T-helper 2 cell treated with Interferon-gamma antibody and Interleukin-4, amounts not matched to agents 100 ng/mL and 5 ng/mL, for 36 hours (primary cell): ENCODE results near the gene SLC2A11. TPM values are rescaled to one million over a fixed set of nuclear protein-coding genes. Genes with fewer than 3 reads are reported as not detected.

ENCODE experiments used
- intact Hi-C: fragments of 100-400 bp; cut with micrococcal nuclease; formaldehyde crosslinking; loops from one replicate; pipeline ENCODE4 v1.15.1; 2023
- total RNA-seq: library from RNA; stranded (reverse); gene quantifications from 2 replicates; pipeline ENCODE4 v1.2.3, GENCODE V29; 2022

The SLC2A11 gene
- total RNA-seq, 1 donor from 2014 or later, result 7.3 TPM

DNA sequence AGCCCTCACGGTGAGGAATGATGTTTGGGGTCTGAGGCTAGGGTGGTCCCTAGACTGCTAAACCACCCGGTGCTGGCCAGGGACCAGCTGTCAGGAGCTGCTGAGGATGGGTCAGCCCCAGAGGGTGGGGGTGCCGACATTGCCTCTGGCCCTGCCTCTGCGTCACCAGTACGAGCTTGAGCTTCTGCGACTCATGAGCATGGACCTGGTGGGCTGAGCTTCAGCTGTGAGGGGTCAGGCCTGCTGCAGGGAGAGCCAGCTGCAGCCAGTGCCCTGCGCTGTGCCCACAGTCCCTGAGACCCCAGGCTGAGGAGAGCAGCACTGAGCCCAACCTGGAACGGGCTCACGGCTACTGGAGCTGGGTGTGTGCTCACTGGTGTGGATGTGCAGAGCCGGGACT, 25.9 kb upstream of the SLC2A11 start:
- intact Hi-C loops, result no loop called here

DNA sequence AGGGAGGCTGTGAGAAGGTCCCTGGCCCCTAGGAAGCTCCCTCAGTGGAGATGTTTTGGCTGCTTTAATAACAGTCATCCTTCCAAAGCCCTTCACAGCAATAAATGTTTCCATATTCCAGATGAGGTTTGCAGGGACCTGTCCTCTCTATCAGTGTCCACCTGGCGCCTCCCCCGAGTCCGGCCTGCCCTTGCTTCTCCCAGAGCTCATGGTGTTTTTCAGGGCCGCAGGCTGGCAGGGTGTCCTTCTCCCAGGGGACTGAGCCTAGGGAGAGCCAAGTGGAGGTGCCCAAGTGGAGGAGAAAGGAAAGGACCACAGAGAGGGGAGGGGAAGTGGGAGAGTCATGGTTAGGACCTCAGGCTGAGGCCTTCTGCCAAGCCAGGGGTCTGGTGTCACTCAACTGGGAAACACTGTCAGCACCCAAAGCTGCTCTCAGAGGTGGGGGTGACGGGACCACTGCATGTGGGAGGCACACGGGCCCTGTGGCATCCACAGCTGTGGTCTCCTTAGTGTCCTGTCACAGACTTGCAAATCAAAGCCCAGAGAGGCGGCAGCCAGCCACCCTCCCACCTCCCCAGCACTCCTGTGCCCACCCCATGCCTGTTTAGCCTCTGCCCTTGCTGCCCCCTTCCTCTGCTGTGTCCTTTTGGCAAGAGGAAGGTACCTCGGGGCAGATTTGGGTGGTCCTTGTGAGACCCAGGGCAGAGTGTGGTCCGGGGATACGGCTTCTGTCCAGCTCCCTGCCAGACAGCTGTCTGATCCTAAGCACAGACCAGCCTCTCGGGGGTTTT, 25.3 kb upstream of the SLC2A11 start:
- intact Hi-C loops, result no loop called here

DNA sequence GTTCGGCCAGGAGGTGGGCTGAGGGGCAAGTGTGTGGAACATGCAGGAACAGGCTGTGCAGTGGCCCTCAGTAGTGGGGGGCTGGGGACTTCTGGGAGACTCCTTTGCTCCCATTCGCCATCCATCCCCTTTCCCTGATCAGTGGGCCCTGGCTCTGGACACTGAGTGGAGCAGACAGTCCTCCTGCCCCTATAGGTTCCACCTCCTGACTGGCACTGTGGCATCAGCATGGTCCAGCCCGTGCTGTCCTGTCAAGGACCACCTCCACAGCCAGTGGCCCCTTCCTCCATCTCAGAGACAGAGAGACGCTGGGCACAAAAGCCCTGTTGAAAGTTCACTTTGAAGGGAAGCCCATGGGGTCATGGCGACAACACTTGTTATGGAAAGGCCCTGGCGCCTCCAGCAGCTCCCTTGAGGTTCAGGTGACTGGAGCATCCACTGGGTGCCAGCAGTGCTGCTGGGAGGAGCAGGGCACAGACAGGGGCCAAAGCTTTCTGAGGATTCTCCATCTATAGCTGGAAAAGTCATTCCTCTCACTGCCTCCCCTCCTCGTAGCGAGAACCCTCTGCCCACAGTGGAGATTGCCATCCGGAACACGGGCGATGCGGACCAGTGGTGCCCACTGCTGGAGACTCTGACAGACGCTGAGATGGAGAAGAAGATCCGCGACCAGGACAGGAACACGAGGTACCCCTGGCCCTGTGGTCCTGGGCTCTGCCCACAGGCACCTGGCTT, 24.5 kb upstream of the SLC2A11 start:
- intact Hi-C loops, result no loop called here

DNA sequence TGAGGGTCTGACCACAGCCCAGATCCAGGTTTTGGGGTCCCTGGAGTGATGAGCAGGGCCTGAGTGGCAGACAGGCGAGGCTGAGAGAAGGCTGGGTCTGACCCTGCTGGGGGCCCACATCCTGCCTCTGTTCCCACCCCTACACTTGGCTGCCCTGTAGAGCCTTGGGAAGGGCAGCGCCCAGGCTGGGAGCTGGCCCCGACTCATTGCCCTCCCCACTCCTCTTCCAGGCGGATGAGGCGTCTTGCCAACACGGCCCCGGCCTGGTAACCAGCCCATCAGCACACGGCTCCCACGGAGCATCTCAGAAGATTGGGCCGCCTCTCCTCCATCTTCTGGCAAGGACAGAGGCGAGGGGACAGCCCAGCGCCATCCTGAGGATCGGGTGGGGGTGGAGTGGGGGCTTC, 23.8 kb upstream of the SLC2A11 start:
- intact Hi-C loops, result no loop called here

DNA sequence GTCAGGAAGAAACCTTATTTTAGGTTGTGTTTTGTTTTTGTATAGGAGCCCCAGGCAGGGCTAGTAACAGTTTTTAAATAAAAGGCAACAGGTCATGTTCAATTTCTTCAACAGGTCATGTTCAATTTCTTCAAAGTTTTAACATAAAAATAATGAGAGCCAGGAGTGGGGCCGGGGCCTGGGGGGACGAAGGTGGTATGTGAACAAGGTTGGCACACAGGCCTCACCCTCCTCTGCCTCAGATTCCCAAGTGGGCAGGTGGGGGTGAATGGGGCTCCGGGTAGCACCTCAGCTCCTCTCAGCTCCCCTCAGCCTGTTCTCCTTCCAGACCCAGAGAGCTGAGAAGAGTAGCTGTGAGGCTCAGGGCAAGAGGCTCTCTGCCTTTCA, 23.3 kb upstream of the SLC2A11 start:
- intact Hi-C loops, result no loop called here

DNA sequence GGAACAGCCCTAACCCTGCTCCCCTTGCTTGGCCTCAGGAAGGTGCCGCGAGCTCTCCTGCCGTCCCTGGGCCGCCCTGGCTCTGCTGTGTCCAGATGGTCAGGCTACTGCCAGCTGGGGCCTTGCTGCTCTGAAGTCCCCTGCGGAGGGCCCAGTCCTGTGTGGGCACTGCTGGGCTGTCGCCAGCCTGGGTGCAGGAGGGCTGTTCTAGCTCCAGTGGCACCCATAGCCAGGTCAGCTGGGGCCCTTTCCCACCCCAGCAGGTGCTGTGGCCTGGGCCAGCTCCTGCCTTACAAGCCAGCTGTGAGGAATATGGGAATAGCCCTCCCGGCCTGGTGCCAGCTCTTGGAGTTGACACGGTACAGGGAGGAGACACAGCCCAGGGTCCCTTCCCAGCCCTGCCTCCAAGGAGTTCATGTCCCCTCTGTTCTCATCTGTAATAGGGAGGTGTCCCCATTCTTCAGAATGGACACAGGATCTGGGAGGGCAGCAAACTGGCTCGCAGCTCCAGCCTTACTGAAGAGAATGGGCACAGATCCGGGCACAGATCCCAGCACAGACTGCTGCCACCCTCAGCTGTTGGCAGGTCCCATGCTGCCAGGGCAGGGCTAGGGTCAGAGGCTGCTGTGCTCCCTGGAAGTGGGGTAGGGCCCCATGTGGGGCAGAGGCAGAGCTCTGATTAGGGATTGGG, 22.7 kb upstream of the SLC2A11 start:
- intact Hi-C loops, result no loop called here

DNA sequence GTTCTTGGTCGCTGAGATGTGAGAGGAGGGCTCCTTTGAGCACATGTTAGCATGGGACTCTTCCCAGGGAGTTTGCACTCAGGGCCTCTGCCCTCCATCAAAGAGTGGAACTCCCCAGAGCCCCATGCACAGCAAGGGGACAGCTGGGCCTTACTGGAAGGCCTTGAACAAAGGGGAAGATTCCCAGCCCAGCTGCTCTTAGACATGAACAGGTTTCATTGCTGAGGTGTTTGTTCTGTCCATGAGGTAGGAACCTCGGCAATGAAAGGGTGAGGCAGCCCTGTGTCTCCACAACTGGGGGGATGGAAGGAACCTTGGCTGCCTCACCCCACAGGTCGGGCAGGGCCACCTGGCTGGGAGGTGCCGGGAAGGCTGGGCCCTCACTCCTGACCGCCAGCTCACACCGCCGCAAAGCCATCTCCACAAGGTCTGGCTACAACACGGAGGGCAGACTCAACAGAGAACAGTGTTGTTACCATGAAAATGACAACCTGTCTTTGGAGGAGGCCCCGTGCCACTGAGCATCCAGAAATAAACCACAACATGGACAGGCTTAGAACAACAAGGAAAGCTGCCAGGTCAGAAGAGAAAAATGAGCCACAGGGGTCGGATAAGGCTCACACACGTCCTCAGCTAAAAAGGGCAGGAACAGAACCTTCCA, 22.1 kb upstream of the SLC2A11 start:
- intact Hi-C loops, result no loop called here

DNA sequence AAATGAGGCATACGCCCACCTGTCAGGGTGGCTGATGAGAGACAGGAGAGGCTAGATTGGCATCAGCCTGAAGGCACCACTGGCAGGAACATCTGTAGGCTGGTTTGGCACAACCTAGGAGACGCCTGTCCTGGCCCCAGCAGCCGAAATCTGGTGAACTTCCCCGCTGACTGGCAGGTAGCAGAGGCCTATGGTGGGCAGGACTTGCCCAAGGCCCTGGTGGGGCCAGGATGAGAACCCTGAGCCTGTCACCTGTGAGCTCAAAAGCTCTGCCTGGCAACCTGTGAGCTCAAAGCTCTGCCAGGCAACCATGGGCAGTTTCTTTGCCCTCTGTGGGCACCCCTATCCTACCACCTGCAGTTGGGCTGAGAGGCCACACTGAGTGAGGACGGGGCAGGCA, 21.4 kb upstream of the SLC2A11 start:
- intact Hi-C loops, result no loop called here

DNA sequence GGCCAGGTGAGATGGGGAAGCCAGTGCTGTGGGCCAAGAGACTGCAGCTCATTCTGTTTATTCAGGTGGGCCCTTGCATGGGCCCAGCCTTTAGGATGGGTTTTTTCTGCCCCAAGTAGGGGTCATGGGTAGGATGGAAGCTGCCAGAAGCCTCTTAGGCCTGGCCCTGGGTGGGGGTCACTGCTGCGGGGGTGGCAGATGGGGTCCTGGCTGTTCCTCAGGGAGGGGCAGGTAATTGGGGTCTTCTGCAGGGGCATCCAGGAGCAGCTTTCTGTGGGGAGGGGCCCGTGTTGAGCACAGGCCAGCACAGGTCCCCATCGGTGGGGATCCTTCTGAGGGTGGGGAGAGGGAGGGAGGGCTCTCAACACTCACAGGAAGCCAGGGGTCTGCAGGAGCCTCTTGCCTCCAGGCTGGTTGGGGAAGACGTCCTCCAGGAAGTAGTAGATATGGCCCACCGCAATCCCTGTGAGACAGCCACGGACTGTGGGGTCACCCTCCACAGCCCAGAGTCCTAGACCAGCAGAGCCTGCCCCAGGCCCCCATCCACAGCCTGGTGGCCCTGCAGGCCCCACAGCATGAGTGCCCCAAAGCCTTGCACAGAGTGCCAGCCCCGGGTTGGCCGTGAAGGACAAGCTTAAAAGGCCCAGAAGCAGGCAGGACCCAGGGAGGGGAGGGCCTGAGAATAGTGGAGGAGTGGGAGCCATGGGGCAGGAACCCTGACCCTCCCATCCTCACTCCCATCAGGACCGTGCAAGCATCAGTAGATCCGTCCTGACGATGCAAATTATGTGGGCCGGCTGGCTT, 20.8 kb upstream of the SLC2A11 start:
- intact Hi-C loops, result no loop called here

DNA sequence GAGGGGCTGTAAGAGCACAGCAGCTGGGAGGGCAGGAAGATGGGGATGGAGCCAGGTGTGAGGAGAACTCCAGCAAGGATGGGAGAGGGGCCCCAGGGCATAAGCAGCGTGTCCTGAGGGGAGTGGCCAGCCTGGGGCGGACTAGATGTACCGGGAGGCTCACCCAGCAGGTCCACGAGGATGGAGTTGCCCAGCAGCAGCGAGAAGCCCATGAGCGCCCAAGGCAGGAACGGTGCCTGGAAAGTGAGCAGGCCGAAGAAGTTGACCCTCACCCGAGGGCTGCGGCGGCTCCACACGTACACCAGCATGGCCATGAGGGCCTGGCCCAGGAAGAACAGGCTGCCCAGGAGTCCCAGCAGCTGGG, 20.2 kb upstream of the SLC2A11 start:
- intact Hi-C loops, result no loop called here

DNA sequence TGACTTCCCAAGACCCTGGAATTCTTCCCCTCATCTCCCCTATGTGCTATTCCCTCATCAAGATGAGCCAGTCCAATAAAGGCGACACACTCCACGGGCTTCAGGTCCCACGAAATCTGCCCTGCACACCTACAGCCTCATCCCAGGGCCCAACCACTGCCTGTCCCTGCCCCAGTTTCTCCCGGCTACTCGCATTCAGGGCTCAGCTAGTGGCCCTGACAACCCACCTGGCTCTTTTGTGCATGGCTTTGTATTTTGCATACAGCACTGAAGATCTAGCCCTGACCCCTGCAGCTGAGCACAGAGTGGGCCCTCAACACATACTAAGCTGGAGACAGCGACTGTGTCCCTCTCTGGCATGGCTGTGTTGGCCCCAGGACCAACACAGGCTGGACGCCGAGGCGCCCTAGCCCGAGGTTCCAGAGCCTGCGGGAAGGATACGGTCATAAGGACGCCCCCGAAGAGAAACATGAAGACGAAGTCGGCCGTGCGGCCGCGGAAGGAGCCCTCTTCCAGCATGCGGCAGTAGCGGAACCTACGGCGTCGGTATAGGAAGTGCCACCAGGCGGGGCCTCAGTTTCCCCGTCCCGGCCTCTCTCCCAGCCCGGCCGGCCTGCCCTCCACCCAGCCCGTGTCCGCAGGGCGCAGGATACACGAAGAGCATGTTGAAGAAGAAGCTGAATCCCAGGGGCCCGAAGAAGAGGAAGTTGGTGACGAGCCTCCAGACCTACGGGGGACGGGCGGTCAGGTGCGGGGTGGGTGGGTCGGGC, 19.6 kb upstream of the SLC2A11 start:
- intact Hi-C loops, result loop anchor here (2.0 kb wide), 1 partner anchor 67 kb away; no protein-coding TSS in a partner anchor

DNA sequence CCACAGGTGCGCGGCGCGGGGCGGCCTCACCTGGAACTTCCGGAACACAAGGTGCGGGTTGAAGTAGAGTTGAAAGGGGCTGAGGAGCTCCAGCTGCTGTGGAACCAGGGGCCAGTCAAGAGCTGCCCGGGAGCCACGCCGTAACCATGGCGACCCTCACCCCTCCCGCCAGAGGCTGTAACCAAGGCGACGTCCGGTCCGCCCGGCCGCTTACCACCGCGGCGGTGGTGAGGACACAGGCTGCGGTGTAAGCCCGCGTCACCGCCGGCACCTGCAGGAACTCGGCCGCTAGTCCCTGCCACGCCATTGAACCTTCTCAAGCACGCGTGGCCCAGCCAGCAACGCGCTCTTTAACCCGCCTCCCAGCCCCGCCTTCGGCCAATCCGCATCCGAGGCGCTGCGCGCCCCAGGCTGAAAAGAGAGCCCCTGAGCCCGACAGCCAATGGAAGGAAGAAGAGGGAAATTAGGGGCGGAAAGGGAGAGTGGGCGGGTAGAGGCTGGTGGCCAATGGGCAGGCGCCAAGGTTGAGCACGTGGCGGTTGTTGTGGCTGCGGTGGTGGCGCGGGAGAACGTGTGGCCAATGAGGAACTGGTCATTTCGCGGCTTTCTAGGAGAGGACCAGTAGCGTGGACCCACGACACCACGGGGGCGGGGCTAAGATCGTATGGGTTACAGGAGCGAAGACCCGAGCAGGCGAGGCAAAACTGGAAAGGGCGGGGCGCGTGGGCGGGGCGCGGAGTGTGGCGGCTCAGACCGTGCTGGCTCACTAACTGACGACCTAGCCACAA, 18.8 kb upstream of the SLC2A11 start, which contains the start of gene DERL3:
DERL3 (minus strand) TSS at position 326 of the 788 bp plus-strand sequence; CDS start at position 307, 19 bp downstream.
- intact Hi-C loops, result loop anchor here (1.0 to 2.0 kb wide), 3 partner anchors 52 to 143 kb away; no protein-coding TSS in a partner anchor

DNA sequence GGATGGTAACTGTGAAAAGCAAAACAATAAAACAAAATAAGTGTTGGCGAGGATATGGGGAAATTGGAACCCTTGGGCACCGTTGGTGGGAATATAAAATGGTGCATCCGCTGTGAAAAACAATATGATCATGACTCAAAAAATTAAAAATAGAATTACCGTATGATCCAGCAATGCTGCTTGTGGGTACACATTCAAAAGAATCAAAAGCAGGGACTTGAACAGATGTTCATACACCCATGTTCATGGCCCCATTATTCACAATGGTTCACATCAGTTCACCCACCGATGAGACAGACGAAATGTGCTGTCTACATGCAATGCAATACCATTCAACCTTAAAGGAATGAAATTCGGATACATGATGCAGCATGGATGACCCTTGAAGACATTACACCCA, 17.6 kb upstream of the SLC2A11 start:
- intact Hi-C loops, result loop anchor here (10.0 kb wide), 1 partner anchor 215 kb away; no protein-coding TSS in a partner anchor

DNA sequence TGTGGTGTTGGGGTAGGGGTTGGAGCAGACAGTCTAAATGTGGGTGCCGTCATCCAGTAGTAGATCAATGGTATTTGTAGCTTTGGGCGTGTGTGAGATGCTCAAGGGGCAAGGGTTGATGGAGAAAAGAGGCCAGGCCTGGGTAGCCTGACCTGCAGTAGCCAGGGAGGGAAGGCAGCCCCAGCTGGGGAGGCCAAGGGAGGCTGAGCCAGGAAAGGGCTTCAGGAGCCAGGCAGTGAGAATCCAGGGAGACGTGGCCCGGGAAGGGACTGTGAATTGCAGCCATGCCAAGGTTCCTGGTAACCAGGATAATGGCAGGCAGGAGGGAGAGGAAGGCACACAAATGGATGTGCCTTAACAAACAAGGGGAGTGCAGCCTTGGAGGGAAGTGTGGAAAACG, 16.4 kb upstream of the SLC2A11 start:
- intact Hi-C loops, result loop anchor here (10.0 kb wide), 1 partner anchor 216 kb away; no protein-coding TSS in a partner anchor

DNA sequence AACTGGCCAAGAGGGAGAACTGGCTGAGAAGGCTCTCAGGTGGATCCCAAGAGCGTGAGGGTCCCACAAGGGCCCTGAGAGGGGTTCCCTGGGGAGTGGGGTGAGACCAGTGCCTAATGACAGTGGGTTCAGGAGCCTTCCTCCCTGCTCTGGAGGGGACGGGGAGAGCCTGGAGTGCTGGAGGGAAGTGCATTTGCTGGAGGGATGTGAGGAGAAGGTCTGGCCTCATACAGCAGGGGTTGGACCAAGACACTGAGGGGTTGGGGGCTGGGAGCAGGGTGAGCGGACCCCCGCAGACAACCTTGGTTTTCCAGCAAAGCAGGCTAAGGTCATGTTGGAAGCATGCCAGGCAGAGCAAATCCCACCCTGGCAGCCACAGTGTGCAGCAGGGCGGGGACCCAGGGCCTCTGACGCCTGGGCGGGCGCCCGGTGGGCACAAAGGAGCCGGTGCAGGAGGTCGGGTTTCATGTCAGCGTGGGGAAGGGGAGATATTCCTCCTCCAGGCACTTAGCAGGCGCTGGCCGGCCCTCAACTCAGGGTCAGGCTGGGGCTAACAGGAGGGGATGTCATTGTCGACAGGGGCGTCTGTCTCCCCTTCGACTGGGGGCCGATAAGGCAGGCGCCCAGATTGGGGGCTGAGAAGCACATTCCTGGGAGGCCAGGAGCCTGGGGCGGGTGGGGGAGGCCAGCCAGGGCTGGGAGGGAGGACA, 15.8 kb upstream of the SLC2A11 start:
- intact Hi-C loops, result loop anchor here (10.0 kb wide), 1 partner anchor 217 kb away; no protein-coding TSS in a partner anchor

DNA sequence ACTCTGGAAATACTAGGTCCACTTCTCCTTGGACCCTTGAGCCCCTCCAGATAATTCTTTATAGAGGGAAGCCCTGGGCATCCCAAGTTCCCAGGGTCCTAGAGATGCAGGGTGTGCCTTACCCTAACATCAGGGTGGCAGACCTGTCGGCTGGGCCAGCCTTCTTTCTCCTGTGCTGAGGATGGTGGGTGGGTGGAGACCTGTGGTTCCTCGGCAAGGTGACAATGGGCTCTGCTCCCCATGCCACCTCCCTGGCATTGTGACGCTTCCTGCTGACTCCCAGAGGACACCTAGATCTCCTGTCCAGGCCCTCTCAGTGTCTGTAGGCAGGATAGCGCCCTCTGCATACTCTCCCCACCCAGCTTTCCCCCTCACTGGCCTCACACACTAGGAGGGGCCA, 15.1 kb upstream of the SLC2A11 start:
- intact Hi-C loops, result loop anchor here (10.0 kb wide), 1 partner anchor 218 kb away; no protein-coding TSS in a partner anchor

DNA sequence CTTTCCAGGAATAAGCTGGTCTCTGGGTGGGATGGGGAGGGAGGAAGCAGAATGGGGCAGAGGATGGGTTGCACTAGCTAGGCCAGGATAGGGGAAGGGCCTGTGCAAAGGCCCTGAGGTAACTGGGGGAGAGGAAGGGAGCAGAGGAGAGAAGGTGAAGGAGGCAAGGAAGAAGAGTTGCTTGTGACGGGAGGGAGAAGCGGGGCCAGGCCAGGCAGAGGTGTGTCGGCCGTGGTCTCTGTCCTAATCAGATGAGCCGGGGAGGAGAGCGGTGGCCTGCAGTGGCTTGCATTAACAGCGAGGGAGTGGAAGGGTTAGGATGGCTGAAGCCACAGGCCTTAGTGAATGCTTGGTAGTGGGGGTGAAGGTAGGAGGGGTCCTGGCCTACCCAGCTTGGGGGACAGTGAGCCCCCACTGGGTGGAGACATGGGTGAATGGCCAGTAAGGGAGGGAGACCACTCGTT, 12.9 kb upstream of the SLC2A11 start:
- intact Hi-C loops, result loop anchor here (5.0 to 10.0 kb wide), 2 partner anchors 220 to 302 kb away; no protein-coding TSS in a partner anchor
